ENCODE measurements around the gene NDUFA6.

DNA sequence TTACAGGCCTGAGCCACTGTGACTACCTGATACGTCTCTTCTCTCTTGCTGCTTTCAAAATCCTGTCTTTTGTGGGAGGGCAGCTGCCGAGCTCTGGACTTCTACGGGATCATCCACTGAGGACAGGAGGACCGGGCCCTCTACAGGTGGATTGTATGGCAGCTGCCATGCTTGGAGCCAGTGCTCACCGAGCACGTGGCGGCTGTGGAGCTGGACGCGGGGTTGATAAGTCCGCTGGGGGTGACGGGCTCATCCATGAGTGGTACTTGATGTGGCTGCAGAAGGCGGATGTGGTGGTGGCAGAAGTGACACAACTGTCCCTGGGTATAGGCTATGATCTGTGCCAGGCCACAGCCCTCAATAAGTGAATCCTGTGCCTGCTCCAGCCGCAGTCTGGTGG lies 41.9 kb upstream of the NDUFA6 start:
- TF ChIP-seq, protein P1, sequence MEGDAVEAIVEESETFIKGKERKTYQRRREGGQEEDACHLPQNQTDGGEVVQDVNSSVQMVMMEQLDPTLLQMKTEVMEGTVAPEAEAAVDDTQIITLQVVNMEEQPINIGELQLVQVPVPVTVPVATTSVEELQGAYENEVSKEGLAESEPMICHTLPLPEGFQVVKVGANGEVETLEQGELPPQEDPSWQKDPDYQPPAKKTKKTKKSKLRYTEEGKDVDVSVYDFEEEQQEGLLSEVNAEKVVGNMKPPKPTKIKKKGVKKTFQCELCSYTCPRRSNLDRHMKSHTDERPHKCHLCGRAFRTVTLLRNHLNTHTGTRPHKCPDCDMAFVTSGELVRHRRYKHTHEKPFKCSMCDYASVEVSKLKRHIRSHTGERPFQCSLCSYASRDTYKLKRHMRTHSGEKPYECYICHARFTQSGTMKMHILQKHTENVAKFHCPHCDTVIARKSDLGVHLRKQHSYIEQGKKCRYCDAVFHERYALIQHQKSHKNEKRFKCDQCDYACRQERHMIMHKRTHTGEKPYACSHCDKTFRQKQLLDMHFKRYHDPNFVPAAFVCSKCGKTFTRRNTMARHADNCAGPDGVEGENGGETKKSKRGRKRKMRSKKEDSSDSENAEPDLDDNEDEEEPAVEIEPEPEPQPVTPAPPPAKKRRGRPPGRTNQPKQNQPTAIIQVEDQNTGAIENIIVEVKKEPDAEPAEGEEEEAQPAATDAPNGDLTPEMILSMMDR (IDR thresholded peaks at IDR 0.05) = no peak
- no peak for TF ChIP-seq POLR2A (IDR thresholded peaks at IDR 0.05)

Measured in testis (tissue), 2 donors.